HG02943 (cell line): ENCODE measurements around the gene COBL.

Source experiments
- ATAC-seq: cut with Tn5 transposase; IDR thresholded peaks from one replicate; pipeline ENCODE4 v1.9.1; 2021; ENCODE audit warnings: mild to moderate bottlenecking, low read depth, moderate library complexity; ENCODE audit not compliant: unreplicated experiment

Gene COBL

GRCh38 chr7:51279391-51280023, 37.1 kb downstream of the COBL start:
- no peak for ATAC-seq

GRCh38 chr7:51278797-51279196, 37.8 kb downstream of the COBL start:
- ATAC-seq, result no peak

- no peak for ATAC-seq
Observed at GRCh38 chr7:51276967-51277366, 39.6 kb downstream of the COBL start.

DNA sequence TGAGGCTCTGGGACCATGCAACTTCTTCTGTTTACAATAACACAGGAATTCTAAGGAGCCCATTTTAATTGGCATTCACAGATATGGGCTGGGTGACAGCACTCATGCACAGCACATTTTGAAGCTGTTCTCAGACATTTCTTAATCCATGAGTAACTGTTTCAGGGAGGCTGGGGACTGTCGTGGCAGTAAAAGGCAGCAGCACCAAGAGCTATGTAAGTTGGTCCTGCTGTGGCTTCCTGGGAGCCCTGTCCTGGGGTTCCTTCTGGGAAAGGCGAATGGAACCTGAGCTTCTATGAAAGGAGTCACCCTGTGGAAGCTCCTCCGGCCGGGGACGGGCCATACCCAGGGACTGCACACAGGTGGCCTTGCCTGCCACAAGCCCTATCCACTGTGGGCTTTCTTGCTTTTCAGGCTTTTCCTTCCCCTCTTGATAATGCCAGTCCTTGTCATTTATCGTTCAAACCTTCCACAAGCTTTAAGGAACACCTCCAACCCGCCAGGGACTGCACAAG, 40.5 kb downstream of the COBL start:
- ATAC-seq, result no peak

DNA sequence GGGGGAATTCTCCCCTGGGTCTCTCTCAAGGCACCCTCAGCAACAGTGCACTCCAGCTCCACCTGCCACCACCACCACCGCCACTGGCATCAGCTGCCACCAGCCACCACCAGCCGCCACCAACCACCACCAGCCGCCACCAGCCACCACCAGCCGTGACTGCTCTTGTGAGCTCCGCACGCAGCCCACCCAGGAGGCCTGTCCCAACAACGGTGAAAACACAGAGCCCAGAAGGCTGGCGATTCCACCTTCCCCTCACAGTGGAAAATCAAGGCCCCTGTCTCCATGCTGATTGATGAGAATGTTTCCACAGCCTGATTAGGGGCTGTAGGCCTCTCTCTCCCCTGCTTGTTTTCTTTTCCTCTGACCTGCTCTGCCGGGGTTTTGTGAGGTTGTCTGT, 41.1 kb downstream of the COBL start:
- no peak for ATAC-seq

GRCh38 chr7:51274955-51275354, 41.7 kb downstream of the COBL start:
- no peak for ATAC-seq

- no peak for ATAC-seq
Observed at GRCh38 chr7:51274001-51274400, 42.6 kb downstream of the COBL start.

DNA sequence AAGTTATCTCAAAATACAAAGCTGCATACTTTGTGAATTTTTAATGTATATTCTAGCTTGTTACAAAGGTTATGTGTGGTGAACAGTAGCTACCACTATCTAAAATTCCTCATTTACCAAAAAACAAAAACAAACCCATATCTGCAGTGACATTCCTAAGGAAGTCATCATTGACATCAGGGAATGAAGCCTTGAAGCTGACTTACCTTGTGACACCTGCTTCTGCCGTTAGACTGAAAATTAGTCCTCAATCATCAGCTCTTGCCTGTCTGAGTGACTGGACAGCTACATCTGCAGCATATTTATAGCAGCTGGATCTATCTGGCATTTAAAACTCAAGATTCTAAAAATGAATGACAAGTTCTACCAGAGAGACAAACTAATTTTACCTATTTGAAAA, 43.2 kb downstream of the COBL start:
- ATAC-seq, result no peak

DNA sequence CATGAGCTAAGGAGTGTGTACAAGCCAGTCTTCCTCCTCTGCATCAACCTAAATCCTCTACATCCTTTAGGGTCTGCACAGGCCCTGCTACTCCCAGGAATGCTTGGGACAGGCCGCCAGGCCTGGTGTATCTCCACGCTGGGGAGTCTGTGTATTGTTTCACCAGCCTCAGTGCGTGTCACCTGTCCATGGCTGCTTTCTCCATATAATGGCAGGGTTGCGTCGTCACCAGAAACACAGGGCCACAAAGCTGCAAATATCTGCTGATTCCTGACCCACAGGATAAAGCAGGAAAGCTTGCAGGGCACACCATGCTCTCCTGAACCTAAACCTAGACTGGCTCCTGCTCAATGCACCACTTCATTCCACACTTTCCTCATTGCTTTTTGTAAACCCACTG, 45.6 kb downstream of the COBL start:
- ATAC-seq, result no peak

GRCh38 chr7:51269911-51270310, 46.7 kb downstream of the COBL start:
- no peak for ATAC-seq

DNA sequence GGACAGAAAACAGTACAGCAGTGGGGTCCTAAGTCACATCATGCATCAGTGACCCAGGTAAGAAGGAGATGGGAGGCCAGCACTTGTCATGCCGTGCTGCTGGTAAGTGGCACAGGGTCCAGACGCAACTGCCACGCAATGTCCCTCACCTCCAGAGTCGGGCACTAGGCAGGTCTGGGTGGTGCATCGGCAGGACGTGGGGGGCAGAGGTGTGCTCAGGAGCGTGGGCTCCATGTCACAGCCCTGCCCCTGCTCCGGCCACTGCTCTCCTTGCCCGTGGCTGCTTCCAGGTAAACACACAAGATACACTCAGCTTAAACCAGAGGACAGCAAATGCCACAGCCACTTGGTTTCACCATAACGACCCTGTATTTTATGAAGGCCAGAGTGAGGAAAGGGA, 47.3 kb downstream of the COBL start:
- ATAC-seq, result no peak

DNA sequence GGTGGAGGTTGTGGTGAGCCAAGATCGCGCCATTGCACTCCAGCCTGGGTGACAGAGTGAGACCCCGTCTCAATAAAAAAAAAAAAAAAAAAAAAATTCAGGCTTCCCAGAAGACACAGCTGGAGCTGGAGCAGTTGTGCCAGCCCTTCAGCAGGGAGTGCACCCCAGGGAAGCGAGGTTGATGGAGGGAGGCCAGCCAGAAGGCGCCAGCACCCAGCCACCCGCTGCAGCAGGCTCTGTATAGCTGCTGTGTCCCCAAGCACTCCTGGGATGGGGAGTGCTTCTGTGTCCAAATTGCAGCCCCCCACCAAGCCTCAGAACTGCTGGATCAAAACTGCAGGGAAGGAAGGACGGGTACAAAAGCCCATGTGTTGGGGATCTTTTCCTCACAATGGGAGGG, 47.8 kb downstream of the COBL start:
- no peak for ATAC-seq

- ATAC-seq, result no peak
Observed at GRCh38 chr7:51267169-51267568, 49.4 kb downstream of the COBL start.

GRCh38 chr7:51265066-51265907, 51.3 kb downstream of the COBL start:
- ATAC-seq, result no peak

DNA sequence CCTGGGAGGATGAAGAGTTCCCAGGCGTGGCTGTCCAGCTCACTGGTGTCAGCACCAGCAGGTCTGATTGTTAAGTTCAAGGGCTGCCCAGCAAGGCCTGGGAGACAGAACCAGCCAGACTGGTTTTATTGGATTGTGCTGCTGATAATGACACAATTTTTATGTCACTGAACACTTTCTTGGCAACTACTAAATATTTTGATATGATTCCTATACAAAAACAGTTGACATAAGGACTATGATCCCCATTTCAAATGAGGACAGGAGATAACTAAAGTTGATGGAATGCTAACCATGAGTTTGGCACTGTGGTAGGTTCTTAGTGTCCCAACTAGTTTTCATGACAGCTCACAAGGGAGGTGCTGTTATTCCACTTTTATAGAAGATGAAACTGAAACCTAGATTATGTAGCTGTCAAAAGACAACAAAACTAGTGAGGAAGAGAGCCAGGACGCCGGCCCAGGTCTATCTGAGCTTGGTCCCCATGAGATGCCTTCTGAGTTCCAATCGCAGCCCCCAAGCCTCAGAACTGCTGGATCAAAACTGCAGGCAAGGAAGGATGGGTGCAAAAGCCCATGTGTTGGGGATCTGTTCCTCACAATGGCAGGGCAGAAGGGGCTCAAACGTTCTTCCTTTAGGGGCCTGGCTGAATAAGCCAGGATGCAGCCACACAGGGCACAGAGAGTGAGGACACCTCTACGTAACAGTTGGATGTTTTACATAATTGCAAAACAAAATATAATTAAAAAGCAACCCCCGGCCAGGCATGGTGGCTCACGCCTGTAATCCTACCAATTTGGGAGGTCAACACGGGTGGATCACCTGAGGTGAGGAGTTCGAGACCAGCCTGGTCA, 52.8 kb downstream of the COBL start:
- ATAC-seq, result no peak

DNA sequence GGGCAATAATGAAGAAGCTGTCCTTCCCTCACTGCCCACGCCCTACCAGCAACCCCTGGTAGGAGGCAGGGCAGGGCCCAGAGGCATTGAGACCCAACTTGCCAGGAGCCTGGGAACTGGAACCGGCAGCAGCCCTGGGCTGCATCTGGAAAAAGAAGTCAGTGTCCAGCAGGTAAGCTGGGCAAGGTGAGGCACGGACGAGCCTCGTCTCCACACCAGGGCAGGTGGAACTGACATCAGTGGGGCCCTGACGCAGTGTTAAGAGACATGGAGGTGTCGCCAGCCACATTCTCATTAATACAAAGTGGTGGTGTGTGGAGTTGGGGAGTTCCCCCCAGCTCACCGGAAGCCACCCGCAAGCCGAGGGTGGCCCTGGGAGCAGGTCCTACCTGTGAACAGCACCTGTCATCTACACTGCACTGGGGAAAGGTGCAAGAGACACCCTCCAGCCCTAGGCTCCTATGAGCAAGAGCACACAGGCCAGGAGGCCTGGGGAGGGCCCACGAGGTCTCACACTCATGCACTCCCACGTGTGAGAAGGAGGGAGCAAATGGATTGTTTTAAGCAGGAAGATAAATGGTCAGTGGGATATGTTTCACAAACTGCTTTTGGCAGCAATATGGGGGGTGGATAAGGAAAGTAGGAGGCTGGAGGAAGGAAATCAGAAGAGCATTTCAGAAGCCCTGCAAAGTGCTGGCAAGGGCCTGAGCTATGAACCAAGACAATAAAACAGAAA, 53.6 kb downstream of the COBL start:
- ATAC-seq, result no peak

GRCh38 chr7:51261950-51262795, 54.4 kb downstream of the COBL start:
- no peak for ATAC-seq

DNA sequence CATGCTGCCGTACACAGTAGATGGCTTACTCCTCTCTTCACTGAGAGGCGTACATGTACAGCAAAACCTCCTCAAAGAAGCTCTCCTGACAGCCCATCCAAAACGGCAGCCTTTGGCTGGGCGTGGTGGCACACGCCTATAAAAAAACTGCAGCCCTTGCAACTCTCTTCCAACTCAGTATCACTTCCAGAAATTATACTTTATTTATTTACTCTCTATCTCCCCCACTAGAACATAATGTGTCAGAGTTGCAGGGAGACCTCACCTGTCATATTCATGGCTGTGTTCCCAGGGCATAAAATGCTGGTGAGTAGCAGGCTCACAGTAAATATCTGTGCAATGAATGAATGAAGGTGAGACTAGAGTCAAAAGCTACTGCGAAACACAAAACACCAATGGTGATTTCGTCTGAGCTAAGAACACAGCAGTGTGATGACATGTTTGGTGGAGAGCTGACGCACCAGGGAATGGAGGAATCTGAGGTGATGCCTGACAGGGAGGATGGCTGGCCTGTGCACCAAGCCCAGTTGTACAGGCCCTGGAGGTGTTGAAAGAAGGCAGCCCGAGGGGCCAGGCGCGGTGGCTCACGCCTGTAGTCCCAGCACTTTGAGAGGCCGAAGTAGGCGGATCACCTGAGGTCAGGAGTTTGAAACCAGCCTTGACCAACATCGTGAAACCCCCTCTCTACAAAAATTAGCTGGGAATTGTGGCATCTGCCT, 55.3 kb downstream of the COBL start:
- no peak for ATAC-seq

DNA sequence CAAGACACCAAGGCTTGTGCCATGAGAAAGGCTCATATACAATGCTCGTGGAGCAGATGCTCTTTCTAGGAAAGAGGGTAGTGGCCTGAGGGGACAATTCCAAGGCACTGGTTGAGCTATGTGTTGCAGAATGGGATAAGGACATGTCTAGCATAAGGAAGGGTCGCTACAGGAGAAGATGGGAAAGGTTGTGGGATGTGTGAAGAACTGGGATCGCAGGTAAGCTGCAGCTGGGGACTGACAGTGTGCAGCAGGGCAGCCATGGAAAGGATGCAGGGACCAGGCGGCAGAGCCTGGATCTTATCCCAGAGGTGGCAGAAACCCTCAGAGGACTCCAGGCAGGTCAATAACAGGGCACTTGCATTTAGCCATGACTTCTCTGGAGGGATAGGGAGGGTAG, 56.1 kb downstream of the COBL start:
- ATAC-seq, result no peak
